ENCODE results near the gene CHI3L1.

The CHI3L1 gene

GRCh38 chr1:203149188-203149840 lies 37.2 kb downstream of the CHI3L1 start:
- DNase-seq = no peak

DNA sequence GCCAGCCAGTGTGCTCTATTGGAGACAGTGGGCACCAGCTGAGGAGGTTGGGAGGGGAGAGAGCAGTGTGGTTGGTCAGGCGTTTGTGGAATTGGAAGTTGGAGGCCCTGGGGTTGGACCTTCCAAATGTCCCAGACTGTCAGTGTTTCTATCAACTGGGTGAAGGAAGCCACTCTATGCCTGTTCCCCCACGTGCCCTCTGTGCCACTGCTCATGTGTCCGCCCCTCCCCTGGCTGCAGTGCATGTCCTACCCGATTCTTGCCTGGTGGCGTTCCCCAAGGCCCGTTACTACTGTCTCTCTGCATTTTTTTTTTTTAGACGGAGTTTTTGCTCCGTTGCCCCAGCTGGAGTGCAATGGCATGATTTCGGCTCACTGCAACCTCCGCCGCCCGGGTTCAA lies 37.9 kb downstream of the CHI3L1 start:
- DNase-seq = no peak

GRCh38 chr1:203148127-203148526 lies 38.4 kb downstream of the CHI3L1 start:
- DNase-seq = no peak

- DNase-seq = no peak
These were observed 39.1 kb downstream of the CHI3L1 start for GRCh38 chr1:203147376-203147775.

- no peak for DNase-seq
These were observed 40.0 kb downstream of the CHI3L1 start for GRCh38 chr1:203146537-203146936.

DNA sequence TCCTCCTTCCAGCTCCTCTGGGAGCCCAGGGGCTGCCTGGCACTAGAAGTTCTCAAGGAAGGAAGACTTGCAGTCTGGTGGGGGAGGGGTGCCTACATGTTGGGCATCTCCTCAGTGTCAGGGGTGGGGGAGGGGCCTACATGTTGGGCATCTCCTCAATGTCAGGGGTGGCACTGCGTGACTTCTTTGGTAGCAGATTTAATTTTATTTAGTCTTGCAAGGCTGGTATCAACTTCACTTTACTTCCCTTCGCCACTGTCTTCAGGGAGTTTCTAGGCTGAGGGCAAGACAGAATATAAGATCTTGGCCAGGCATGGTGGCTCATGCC lies 40.5 kb downstream of the CHI3L1 start:
- DNase-seq = no peak

GRCh38 chr1:203145321-203146041 lies 41.0 kb downstream of the CHI3L1 start:
- DNase-seq = no peak

- no peak for DNase-seq
These were observed 41.8 kb downstream of the CHI3L1 start for GRCh38 chr1:203144661-203145060.

- no peak for DNase-seq
These were observed 42.9 kb downstream of the CHI3L1 start for GRCh38 chr1:203143641-203144040.

DNA sequence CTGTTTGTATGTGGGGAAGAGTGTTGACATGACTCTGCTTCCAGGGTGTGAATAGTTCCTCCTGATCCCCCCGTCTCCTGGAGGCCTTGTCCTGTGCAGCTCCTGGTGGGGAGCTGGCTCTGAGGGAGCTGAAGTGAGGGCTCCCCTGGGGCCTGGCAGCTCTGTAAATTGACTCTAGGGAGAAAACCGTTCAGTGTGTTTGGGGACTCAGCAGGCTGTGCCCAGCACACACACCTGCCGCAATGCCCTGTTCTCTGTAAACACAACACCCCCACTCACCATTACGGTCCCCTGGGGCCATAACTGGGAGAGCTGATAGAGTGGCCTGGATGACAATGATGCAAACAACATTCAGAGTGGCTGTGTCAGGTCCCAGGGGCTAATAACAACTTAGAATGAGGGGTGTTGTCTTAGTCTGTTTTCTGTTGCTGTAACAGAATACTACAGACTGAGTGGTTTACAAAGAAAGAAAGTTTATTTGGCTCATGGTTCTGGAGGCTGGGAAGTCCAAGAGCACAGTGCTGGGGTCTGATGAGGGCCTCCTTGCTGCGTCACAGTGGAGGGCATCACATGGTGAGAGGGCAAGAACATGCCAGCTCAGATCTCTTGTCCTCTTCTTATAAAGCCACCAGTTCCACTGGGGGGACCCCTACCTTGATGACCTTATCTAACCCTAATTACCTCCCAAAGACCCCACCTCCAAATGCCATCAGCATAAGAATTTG lies 43.7 kb downstream of the CHI3L1 start:
- DNase-seq = no peak

GRCh38 chr1:203142124-203142523 lies 44.4 kb downstream of the CHI3L1 start:
- DNase-seq = no peak

DNA sequence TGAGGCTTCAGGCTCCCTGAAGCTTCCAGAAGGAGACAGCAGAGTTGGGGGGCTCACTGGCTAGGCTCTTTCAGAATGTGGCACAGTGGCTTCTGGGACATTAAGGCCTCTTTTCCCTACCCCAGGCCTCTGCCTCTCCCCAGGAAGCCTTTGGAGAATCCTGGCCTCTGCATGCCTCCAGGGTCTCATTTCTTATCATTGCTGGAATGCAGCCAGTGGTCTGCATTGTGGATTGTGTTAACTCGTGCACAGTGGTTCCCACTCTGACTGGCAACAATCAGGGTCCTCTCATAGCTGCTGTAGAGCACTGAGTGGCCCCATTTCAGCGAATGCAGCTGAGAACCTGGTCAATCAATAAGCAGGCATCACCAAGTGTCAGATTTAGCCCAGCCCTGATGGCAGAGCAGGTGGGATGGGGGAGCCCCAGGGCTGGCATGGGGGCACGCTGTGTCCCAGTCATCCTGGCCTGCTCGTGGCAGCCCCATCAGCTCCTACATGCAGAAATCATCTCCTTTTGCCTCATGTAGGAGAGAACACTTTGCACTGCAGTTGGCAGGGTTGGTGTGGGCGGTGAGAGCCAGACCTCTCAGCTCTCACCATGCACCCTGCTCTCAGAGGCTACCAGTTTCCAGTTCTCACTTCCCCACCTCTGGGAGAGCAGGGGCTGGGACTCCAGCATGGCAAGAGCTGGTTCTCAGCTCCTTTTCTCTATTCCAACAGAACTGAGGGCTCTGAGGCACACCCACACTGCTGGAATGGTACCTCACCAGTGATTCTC lies 45.6 kb downstream of the CHI3L1 start:
- DNase-seq = no peak

DNA sequence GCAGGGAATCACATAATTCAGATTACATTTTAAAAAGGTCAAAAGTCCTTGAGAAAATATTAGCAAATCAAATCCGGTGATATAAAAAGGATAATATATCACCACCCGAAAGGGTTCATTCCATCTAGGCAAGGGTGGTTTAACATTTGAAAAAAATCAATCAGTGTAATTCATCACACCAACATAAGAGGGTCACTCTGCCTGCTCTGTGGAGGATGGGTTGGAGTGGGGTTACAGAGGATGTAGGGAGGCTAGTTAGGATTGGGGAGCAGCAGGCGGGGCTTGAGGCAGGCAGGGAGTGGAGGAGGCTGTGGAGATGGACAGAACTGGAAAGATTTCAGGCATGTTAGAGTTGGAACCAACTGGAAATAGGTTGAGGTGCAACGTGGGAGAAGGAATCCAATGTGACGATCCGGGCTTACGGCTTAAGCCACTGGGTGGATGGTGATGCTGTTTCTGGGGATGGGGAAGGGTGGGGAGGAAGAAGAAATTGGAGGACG lies 46.5 kb downstream of the CHI3L1 start:
- no peak for DNase-seq

DNA sequence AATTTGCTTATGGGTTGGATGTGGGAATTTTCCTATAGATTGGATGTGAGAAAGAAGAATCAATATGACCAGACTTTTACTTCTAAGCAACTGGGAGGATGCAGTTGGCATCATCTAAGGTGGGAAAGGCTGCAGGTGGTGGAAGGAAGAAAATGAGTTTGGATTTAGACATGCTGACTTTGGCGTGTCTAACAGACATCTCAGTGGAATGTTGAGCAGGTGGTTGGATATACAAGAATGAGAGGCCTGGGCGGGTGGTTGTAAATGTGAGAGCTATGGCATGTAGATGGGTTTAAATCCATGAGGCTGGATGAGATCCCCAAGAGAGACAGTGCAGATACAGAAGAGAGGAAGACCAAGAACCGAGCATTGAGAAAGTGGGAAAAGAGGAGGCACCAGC lies 48.4 kb downstream of the CHI3L1 start:
- DNase-seq = no peak

GRCh38 chr1:203137324-203137723 lies 49.2 kb downstream of the CHI3L1 start:
- DNase-seq = no peak

DNA sequence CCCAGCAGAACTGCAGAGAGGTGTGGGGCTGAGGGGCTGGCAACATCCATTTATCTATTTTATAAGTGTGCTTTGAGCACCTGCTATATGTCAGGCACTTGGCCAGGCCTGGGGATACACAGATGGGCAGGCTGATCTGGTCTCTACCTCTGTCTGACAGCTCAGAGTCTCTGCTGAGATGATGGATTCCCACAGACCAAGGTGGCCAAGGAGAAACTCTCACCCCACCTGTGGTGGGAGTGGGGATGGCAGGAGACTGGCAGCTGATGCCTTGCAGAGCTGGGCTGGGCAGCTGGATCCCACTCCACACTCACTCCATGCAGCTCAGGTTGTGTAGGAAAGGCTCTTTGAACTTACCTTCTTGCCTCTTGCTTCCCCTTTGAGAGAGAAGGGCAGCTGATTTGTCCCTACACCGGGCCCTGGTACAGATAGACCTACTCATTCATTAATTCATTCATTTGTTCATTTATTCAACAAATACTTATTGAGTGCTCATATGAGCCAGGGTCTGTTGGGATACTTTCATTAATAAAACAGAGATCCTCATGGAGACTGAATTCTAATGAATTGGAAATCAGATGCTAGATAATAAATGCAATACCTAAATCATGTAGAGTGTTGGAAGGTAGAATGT lies 50.0 kb downstream of the CHI3L1 start:
- no peak for DNase-seq

DNA sequence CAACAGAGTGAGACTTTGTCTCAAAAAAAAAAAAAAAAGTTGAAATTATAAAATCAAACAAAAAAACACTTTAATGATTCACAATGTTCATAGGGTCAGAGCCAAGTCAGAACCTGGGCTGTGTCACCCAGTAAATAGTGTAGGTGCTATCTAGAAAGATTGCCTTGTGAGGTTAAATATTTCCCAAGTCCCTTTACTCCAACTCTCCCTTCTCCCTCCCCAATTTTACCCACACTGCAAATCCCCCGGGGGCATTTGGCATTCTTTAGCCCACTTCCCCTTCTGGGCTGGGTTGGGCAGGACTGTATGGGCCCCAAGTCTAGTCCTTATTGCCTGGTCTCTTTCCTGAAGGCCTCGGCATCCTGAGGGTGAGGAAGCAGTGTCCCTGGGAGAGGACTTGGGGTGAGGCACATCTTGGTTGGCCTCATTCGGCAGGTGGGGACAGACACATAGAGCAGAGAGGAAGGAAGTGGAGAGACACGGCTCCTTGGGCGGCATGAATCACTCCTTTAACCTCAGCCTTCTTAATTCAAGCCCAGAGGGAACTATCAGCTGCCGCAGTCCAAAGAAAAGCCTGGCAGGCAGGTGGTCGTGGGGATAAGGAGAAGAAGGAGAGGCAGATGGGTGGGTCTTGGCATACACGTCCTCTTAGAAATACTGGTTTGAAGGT lies 50.7 kb downstream of the CHI3L1 start:
- DNase-seq = no peak

- DNase-seq = no peak
These were observed 52.4 kb downstream of the CHI3L1 start for GRCh38 chr1:203133970-203134725.

- no peak for DNase-seq
These were observed 54.8 kb downstream of the CHI3L1 start for GRCh38 chr1:203131548-203132200.

- no peak for DNase-seq
These were observed 56.0 kb downstream of the CHI3L1 start for GRCh38 chr1:203130358-203130985.
